Cardiac septum (tissue), 1 donor: Measurements from ENCODE around the gene KLHL15. TPM values are rescaled to one million over a fixed set of nuclear protein-coding genes. Genes with fewer than 3 reads are reported as not detected.
A peak's percentile ranks its signal among the peaks of the same experiment; 100 is the strongest.
"Not testable (repeated sequence)": the region's sequence is repeated elsewhere in the genome, so short reads cannot be mapped to it uniquely, and the experiment has no call there.

ENCODE experiments used
- DNase-seq: peaks from one replicate; pipeline ENCODE4 v3.0.0-alpha.2; 2020; ENCODE audit warnings: low spot score
- intact Hi-C: fragments of 100-400 bp; cut with DNase I; formaldehyde crosslinking; loops from one replicate; pipeline ENCODE4 v1.14.0; 2022
- long read RNA-seq: library from polyadenylated mRNA; unstranded; transcript quantifications from one replicate; pipeline ENCODE4 v2.0.0, GENCODE V29; 2021
- total RNA-seq: library from RNA; stranded (reverse); fragmentation: NEBNext Ultra II Directional; extraction: Animal tissue kit (Norgen Biotek cat#: 25700); gene quantifications from one replicate; pipeline ENCODE4 v1.2.1, GENCODE V29; 2021
- donor health status: DM: no; HTN: no; CAD: no.

Gene KLHL15
- total RNA-seq, result 5.1 TPM
- long read RNA-seq, partial matches to known transcripts, result 24 of 25 reads
- long read RNA-seq, other reads (novel, unspliced or antisense), result 1 of 25 reads

- no peak for DNase-seq
- intact Hi-C loops, result loop anchor here (5.0 to 10.0 kb wide), 3 partner anchors 120 to 360 kb away; partner anchors contain the start of genes APOO, CXorf58, PRDX4 and SAT1
Measured at GRCh38 chrX:24027086-24027485, at the start of gene KLHL15. TSS of gene KLHL15 (minus strand) at chrX:24027186. CDS start at chrX:24006693, 20,493 bp downstream.

- no peak for DNase-seq
- intact Hi-C loops, result no loop called here
Measured at GRCh38 chrX:24069877-24070276, 42.9 kb upstream of the KLHL15 start.

GRCh38 chrX:24063488-24063887 is 36.5 kb upstream of the KLHL15 start:
- no peak for DNase-seq
- intact Hi-C loops, result no loop called here

- intact Hi-C loops, result loop anchor here (2.0 kb wide), 3 partner anchors 30 to 272 kb away; partner anchors contain the start of genes APOO and SAT1
- DNase-seq, result no peak
Measured at GRCh38 chrX:24055043-24055356, 28.0 kb upstream of the KLHL15 start.

GRCh38 chrX:24054182-24055042 is 27.4 kb upstream of the KLHL15 start, which contains the start of gene EIF2S3:
TSS of gene EIF2S3 (plus strand) at chrX:24054956. CDS start at chrX:24054969, 13 bp downstream.
- DNase-seq, result peak; percentile 96
- intact Hi-C loops, result loop anchor here (1.0 to 2.0 kb wide), 4 partner anchors 30 to 272 kb away; partner anchors contain the start of genes APOO and SAT1

GRCh38 chrX:24050522-24051318 is 23.7 kb upstream of the KLHL15 start:
- intact Hi-C loops, DNase-seq: not testable (repeated sequence)

- intact Hi-C loops, result not testable (repeated sequence)
Measured at GRCh38 chrX:24049643-24050042, 22.7 kb upstream of the KLHL15 start.

GRCh38 chrX:24046060-24046459 is 19.1 kb upstream of the KLHL15 start:
- DNase-seq, result not testable (repeated sequence)

More at GRCh38 chrX:24049643-24050042, 22.7 kb upstream of the KLHL15 start:
- not testable (repeated sequence) for DNase-seq

GRCh38 chrX:24037729-24038128 is 10.7 kb upstream of the KLHL15 start:
- DNase-seq, result no peak
- intact Hi-C loops, result no loop called here

More at GRCh38 chrX:24046060-24046459, 19.1 kb upstream of the KLHL15 start:
- intact Hi-C loops, result not testable (repeated sequence)

- intact Hi-C loops, result no loop called here
- no peak for DNase-seq
Measured at GRCh38 chrX:24034485-24034884, 7.5 kb upstream of the KLHL15 start.

GRCh38 chrX:24030597-24030996 is 3.6 kb upstream of the KLHL15 start:
- intact Hi-C loops, result no loop called here

GRCh38 chrX:24027985-24028384 is 999 bp upstream of the KLHL15 start:
- intact Hi-C loops, result loop anchor here (5.0 to 10.0 kb wide), 3 partner anchors 121 to 361 kb away; partner anchors contain the start of genes APOO, CXorf58, PRDX4 and SAT1
- no peak for DNase-seq

More at GRCh38 chrX:24030597-24030996, 3.6 kb upstream of the KLHL15 start:
- no peak for DNase-seq

GRCh38 chrX:24026432-24026831 is 554 bp downstream of the KLHL15 start:
- DNase-seq, result no peak
- intact Hi-C loops, result loop anchor here (5.0 to 10.0 kb wide), 3 partner anchors 119 to 359 kb away; partner anchors contain the start of genes APOO, CXorf58, PRDX4 and SAT1

- intact Hi-C loops, result loop anchor here (2.0 to 10.0 kb wide), 4 partner anchors 29 to 359 kb away; partner anchors contain the start of genes APOO, CXorf58, EIF2S3 and PRDX4
- DNase-seq, result no peak
Measured at GRCh38 chrX:24025741-24026403, 1.1 kb downstream of the KLHL15 start.

GRCh38 chrX:24024819-24025740 is 1.9 kb downstream of the KLHL15 start:
- intact Hi-C loops, result loop anchor here (2.0 to 10.0 kb wide), 4 partner anchors 30 to 358 kb away; partner anchors contain the start of genes APOO, CXorf58, EIF2S3 and PRDX4
- peak; percentile 93 for DNase-seq

- intact Hi-C loops, result loop anchor here (2.0 to 10.0 kb wide), 2 partner anchors 31 to 239 kb away; partner anchors contain the start of genes EIF2S3 and SAT1
- DNase-seq, result no peak
Measured at GRCh38 chrX:24023972-24024669, 2.9 kb downstream of the KLHL15 start.

GRCh38 chrX:24023544-24023943 is 3.4 kb downstream of the KLHL15 start:
- no peak for DNase-seq

More at GRCh38 chrX:24023544-24023943, 3.4 kb downstream of the KLHL15 start:
- intact Hi-C loops, result loop anchor here (10.0 kb wide), 1 partner anchor 239 kb away; the partner anchor contains the start of gene SAT1
